GM19328 (cell line): ENCODE measurements around the gene KLHL35.
"Not testable (repeated sequence)": the region's sequence is repeated elsewhere in the genome, so short reads cannot be mapped to it uniquely, and the experiment has no call there.

Source experiments
- ATAC-seq: cut with Tn5 transposase; IDR thresholded peaks from one replicate; pipeline ENCODE4 v1.9.1; 2021; ENCODE audit warnings: mild to moderate bottlenecking, moderate library complexity; ENCODE audit not compliant: unreplicated experiment

KLHL35 gene

DNA sequence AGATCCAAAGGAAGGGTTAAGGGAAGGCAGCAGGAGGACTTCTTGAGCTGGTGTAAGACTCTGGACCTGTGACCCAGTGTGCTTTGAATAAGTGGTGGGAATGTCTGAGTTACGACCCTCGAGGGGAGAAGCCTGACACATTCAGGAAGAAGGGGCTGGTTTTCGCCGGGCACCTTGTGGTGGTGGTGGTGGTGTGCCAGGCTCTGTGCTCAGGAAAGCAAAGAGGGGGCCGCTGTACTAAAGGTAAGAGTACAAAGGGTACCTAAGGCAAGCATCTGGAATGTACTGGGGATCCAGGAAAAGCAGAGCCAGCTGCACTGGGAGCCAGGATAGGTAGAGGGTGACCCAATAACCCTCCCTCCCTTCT is 6.3 kb downstream of the KLHL35 start:
- ATAC-seq: no peak

DNA sequence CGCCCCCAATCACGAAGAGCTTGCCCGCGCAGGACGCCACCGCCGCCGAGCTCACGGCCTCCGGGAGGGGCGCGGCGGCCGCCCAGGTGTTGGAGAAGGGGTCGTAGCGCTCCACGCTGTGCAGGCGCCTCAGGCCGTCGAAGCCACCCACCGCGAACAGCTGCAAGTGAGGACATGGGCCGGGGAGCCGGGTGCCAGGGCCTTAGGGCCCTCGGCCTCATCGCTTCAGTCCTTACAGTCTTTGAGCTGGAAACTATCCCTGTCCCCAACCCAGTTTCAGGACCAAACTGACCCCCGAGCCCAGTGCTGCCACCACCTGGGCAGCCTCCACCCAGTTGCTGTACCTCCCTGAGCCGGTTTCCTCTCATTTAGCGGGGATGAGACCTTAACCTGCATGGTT is 7.6 kb downstream of the KLHL35 start:
- no peak for ATAC-seq

DNA sequence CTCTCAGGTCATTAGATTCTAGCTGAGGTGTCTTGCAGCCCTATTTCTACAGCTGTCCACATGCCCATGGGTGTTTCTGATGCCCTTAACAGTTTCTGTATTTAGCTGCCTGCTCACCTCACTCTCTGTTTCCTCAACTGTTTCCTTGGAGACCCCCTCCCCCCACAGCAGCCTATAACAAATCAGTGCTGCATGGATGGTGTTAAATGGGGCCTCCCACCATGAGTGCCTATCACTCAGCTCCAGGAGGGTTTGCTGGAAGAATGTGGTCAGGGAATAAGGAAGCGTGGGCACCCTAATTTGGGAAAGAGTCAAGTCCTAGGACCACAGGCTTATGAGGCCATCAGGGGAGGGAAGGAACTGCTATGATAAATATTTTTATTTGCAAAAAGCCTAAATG is 8.6 kb downstream of the KLHL35 start:
- ATAC-seq: no peak

DNA sequence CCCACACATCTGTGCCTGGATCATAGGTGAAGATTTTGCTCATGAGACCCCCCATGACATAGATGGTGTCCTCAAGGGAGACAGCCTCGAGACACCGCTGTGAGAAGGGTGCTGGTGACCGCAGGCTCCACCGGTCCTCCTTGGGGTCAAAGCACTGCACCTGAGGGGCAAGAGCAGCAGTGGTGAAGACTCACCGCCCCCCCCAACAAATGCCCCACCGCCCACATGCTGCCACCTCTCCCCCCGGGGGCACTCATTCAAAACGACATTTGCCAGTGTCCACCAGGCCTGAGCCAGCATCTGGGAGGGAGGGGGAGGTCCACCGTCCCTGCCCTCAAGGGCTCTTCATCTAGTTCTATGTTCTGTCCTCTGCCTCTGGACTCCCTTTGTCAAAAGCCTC is 9.3 kb downstream of the KLHL35 start:
- no peak for ATAC-seq

DNA sequence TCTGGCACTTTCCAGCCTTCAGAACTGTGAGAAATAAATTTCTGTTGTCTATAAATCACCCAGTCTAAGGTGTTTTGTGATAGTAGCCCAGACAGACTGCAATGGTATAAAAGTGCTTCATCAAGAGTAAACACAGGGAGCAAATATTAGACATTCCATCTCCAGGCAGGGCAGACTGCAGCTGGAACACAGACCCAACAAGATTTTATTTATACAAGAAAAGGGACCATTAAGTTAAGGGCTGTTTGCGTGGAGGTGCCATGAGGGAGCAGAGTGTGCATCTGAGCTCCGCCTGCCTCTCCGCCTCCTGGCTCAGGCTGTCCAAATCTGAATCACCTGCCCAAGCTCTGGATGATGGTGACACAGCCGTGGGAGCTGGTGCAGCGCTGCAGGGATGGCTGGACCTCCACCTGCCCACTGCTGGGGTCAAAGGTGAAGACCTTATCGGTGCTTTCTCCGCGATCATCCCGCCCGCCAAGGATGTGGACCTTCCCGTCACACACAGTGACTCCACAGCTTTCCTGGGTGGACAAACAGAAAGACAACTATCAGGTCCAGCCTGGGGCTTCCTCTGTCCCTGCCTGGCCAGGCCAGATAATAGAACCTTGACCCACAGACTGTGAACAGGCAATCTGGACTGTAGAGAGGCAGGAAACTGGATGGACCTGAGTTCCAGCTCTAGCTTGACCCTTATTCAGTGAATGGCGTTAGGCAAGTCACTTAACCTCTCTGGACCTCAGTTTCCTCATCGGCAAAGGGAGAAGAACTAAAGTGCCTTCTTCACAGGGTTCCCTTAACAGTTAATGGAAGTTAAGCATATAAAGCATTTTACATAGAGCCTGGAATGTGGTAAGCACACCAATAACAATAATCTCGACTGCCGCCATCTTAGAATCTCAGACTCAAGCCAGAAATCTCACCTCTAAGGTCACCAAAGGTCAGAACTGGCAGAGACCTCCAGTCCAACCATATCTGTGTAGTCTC is 10.5 kb downstream of the KLHL35 start:
- ATAC-seq: no peak

DNA sequence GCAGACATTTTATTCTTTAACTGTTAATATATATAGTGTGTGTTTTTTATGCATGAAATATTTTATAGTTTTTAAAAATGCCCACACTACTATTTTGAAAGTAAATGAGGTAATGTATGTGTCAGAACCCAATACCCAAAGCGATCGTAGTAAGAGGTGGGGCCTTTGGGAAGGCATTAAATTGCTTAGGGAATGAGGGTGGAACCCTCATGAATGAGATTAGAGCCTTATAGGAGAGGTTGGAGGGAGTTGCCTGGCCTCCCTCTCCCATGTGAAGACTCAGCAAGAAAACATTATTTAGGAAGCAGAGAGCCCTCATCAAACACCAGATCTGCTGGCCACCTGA is 11.1 kb downstream of the KLHL35 start:
- ATAC-seq: no peak

DNA sequence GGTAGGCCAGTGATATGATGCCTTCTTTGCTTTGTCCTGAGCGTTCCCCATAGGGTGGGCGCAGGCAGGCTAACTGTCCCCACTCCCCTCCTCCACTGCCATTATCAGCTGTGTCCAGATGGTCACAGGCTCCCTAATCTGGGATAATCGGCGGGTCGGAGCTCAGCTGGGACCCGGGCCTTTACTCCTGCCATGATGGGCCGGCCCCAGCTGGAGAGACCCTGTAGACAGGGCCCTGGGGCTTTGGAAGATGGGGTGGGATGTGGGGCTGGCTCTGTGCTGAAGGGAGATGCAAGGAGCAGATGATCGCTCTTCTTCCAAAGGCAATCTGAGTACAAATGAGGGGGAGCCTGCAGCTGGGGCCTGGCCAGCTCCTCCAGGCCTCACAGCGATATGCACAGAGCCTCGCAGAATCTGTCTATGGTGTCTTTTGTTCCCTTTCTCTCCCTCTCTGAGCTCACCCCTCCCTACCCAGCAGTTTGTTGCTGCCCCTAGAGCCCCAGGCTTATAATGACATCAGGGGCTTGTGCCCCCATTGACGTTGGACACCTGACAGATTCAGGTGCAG is 11.9 kb downstream of the KLHL35 start:
- no peak for ATAC-seq

DNA sequence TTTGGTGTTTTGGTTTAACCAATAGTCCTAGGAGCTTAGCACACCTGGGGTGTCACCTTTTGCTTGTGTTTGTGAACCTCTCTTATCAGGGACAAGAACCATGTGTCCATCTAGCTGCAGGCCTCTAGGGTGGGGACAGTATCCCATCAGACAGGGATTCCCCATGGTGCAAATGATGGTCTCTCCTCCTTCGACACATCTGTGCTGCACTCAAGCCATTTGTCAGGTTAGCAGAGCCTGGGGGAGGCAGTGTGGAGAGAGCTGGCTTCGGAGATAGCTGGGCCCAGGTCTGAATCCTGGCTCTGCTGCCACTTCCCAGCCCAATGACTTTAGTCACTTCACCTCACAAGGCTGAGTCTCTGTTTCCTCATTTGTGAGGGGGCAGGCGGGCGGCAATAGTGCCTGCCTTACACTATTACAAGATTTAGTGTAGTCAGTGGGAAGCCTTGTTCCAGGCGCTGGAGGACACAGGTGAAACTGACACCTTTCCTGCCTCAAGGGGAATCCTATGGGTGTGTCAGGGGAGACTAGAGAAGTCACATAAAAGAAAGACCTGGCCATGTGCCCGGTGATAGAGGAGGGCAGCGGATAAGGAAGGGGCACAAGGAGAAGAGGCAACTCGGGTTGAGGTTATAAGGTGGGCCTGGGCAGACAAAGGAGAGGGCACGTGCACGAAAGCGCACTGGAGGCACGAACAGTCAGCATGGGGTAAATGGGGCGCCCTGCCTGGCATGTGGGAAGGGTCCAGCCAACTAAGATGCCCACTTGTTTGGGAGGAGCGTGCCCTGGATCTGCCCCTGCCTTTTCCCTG is 12.6 kb downstream of the KLHL35 start:
- no peak for ATAC-seq

DNA sequence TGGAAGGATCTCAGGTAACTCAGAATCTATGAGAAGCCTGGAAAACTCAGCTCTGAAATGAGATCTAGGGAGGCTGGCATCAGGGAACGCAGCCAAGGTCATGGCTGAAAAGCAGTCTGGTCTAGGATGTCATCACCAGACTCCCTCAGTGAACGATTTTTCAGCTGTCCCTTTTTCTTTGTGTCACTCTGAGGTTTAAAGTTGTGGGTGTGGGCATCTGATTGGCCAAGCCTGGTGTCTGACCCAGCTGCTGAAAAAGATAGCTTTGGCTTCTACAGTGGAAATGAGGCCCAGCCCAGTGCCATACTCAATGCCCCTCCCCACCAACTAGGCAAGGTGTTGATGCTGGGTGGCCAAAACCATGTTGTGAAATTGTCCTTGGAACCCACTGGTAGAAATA is 19.1 kb downstream of the KLHL35 start:
- no peak for ATAC-seq

DNA sequence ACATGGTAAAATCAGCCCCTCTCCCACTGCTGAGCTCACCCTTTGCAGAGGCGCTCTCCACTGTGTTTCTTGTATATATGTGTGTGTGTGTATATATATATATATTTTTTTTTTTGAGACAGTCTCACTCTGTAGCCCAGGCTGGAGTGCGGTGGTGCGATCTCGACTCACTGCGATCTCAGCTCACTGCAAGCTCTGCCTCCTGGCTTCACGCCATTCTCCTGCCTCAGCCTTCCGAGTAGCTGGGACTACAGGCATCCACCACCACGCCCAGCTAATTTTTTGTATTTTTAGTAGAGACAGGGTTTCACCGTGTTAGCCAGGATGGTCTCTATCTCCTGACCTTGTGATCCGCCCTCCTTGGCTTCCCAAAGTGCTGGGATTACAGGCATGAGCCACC is 19.9 kb downstream of the KLHL35 start:
- ATAC-seq: not testable (repeated sequence)

DNA sequence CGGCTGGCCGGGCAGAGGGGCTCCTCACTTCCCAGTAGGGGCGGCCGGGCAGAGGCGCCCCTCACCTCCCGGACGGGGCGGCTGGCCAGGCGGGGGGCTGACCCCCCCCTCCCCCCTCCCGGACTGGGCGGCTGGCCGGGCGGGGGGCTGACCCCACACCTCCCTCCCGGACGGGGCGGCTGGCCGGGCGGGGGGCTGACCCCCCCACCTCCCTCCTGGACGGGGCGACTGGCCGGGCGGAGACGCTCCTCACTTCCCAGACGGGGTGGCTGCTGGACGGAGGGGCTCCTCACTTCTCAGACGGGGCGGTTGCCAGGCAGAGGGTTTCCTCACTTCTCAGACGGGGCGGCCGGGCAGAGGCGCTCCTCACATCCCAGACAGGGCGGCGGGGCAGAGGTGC is 23.0 kb downstream of the KLHL35 start:
- not testable (repeated sequence) for ATAC-seq

DNA sequence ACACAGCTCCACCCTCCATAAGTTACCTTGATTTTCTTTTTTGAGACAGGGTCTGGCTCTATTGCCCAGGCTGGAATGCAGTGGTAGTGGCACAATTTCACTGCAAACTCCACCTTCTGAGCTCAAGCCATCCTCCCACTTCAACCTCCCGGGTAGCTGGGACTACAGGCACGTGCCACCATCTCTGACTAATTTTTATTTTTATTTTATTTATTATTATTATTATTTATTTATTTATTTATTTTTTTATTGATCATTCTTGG is 24.1 kb downstream of the KLHL35 start:
- ATAC-seq: no peak

DNA sequence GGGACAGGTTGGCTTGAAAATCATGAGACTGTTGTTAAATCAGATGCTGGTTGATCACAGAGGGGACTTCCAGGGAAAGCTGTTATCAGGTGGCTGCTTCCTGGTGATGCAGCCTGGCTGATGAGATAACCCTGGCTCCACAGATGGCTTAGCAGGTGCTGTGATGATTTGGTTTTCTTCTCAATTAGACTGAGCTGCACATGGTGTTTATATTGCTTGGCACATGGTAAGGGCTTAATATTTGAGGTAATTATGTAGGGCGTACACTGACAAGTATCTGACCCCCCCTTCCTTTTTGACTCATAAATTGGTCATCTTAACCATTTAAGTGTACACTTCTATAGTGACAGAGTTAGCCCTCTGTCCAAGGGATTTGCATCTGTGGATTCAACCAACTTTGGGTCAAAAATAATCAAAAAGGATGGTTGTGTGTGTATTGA is 26.6 kb downstream of the KLHL35 start:
- ATAC-seq: no peak

DNA sequence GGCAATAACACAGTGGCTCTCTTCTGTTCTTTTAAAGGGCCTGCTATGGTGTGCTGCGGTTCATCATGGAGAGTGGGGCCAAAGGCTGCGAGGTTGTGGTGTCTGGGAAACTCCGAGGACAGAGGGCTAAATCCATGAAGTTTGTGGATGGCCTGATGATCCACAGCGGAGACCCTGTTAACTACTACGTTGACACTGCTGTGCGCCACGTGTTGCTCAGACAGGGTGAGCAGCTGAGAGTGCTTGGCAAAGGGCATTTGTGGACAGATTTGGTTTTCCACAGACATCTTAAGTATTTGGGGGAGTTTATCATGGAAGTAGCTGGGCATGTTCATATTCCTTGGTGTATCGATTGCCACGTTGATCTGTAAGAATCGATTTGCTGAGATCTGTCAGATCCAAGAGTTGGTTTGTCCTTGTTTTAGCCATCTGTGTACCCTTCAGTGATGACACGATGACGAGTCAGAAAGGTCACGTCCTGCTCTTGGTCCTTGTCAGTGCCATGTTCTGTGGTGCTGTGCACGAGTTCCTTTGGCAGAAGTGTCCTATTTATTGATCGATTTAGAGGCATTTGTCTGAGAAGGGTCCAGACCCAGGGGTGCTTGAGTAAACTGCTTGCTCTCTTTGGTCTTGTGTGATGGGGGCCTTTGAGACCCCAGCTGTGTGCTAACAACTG is 28.9 kb downstream of the KLHL35 start:
- no peak for ATAC-seq

DNA sequence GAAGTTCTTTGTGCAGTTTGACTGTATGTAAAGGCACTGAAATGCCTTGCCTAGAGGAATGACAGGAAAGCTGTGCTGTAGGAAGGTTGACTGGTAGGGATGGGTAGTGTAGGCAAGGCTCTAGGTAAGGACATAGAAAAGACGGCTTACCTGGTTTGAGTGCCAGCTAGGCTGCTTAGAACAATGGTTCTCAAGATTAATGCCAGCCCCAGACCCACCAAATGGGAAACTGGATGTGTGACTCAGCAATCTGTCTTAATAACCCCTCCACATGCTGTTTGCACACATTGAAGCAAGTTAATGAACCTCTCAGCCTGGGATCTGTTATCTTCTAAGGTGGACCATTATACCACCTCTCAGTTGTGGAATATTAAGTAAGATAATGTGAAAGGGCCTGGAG is 30.0 kb downstream of the KLHL35 start:
- no peak for ATAC-seq

DNA sequence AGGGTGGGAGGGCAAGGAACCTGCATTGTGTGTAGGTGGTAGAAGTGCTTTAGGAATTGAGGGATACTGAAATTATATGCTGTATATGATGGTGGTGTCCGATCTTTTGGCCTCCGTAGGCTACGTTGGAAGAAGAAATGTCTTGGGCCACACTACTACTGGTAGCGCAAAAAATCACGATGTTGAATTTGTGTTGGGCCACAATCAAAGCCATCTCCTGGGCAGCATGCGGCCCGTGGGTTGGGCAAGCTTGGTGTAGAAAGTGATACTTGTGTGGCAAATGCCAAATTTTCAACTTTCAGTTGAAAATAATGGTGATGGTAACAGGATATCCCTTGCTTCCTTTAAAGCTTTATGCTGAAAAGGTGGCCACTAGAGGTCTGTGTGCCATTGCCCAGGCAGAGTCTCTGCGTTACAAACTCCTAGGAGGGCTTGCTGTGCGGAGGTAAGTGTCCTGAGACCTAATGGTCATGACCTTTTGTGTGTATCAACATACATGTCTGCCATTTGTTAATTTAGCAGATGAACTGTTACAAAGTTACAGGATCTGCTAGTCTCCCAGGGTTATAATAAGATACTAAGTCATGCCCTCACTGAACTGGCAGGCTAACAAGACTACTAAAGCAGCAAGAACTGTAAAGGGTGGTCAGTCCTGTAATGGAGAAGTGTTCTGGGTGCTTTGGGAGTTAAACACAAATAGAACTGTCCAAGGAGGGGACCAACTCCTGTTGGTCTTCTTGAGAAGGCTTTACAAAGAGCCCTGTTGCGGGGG is 30.8 kb downstream of the KLHL35 start:
- ATAC-seq: no peak

DNA sequence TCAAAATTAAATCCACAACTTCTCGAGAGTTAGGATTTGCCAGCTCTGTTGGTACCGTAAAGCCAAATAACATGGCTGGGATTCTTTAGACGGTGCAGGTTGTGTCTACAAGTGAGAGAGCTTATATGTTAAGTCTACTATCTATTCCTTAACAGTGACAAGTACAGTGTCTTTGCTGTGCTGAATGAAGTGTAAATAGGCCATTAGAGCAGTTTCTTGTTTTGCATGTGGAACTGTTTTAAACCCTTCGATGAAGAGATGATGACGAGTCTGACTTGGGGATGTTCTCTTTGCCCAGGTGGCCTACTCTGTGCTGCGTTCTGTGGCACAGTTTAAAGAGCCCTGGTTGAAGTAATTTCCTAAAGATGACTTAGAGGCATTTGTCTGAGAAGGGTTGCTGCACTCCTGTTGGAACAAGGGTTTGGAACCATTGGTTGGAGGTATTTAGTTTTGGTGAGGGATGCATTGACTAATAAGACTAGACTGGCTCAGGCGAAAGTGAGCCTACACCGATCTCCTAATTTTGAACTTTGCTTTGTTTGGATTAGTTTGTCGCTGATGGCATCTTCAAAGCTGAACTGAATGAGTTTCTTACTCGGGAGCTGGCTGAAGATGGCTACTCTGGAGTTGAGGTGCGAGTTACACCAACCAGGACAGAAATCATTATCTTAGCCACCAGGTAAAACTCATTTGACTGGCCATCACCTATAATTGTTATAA is 32.7 kb downstream of the KLHL35 start:
- ATAC-seq: no peak

DNA sequence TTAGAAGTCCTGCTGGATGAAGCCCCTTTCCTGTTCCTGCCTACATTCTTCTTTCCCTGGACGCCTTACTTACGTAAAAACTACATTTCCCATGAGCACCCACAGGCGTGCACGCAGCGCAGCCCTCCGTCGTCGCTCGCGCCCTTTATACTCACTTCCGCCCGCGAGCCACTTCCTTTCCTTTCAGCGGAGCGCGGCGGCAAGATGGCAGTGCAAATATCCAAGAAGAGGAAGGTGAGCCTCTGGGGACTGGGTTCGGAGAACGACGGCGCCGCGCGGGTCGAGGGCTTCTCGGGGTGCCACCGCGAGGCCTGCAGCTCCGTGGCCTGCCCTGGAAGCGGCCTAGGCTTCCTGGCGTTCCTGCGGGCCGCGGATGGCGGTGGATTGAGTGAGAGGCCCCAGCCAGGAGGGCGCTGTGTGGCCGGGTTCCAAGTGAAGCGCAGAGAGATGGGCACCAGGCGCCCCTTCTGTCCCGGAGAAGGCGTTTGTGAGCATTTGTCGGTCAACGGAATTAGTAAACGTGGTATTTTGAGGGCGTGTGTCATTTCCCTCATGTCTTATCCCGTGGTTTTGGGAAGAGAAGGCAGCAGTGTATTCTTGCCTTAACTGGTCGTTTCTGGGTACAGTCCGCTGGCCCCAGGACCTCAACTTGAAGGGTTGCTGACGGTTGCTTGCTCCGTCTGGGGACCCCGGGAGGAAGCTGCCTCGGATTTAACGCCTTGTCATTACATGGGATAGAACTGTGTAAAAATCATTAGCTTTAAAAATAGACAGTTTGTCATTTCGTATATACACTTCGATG is 33.5 kb downstream of the KLHL35 start, which contains the start of gene RPS3:
TSS of gene RPS3 (plus strand) at position 175 of the 802 bp plus-strand sequence. CDS start at position 205, 30 bp downstream.
- peak; percentile 68 for ATAC-seq

DNA sequence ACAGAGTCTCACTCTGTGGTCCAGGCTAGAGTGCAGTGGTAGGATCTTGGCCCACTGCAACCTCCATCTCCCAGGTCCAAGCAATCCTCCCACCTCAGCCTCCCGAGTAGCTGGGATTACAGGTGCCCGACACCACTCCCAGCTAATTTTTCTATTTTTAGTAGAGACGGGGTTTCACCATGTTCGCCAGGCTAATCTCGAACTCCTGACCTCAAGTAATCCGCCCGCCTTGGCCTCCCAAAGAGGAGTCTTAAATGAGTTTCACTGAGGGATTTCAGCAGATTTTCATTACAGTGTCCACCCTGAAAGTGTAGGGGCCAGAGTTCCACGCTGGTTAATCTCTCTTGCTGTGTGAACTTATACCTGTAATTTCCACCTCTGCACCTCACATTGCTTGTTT is 34.1 kb downstream of the KLHL35 start:
- no peak for ATAC-seq
